Suprapubic skin (tissue), 4 donors: Measurements from ENCODE around the gene FKBP15. TPM values are rescaled to one million over a fixed set of nuclear protein-coding genes. Genes with fewer than 3 reads are reported as not detected.

Experiments used
- DNase-seq, 2 donors: peaks; one replicate each; pipeline ENCODE4 v3.0.0-alpha.2; 2019; ENCODE audit warnings: low spot score in 2 of 2
- H3K27ac ChIP-seq: fragments of 200-600 bp; sonication (generic); one replicate; pipeline ENCODE4 v1.5.1; 2019
- H3K27me3 ChIP-seq: fragments of 200-600 bp; sonication (generic); one replicate; pipeline ENCODE4 v1.5.1; 2019
- H3K36me3 ChIP-seq: fragments of 200-600 bp; sonication (generic); one replicate; pipeline ENCODE4 v1.5.1; 2019
- H3K4me1 ChIP-seq: fragments of 200-600 bp; sonication (generic); one replicate; pipeline ENCODE4 v1.5.1; 2019
- H3K4me3 ChIP-seq: fragments of 200-600 bp; sonication (generic); one replicate; pipeline ENCODE4 v1.5.1; 2019; ENCODE audit warnings: mild to moderate bottlenecking
- H3K9me3 ChIP-seq: fragments of 200-600 bp; sonication (generic); one replicate; pipeline ENCODE4 v1.5.1; 2019
- EP300 ChIP-seq: sonication (generic); formaldehyde crosslinking; IDR thresholded peaks from one replicate; pipeline ENCODE4 v1.6.1; 2017; ENCODE audit warnings: antibody characterized with exemption
- POLR2A ChIP-seq, 2 donors: fragments of 450-650 bp; IDR thresholded peaks; one replicate each; pipeline ENCODE4 v1.6.1; 2017; ENCODE audit warnings: antibody characterized with exemption in 2 of 2, mild to moderate bottlenecking in 2 of 2, moderate library complexity in 2 of 2
- POLR2AphosphoS5 ChIP-seq, 3 donors: sonication (generic); formaldehyde crosslinking; IDR thresholded peaks; one replicate each; pipeline ENCODE4 v1.6.1; 2017; ENCODE audit warnings: antibody characterized with exemption in 3 of 3
- WGBS: methylation state at CpG from one replicate; pipeline ENCODE4 v1.1.5; 2018; 5-methylcytosine and 5-hydroxymethylcytosine counted together
- total RNA-seq, 4 donors: library from RNA; depleted of rRNA; stranded (reverse); fragments of >200 nt; gene quantifications; one replicate each; pipeline ENCODE4 v1.1.0, GENCODE V29; 2016
- TF ChIP-seq, protein P1 (sequence below), 2 donors: fragments of 200-600 bp in 1 of 2; fragments of 450-650 bp in 1 of 2; sonication (generic) in 1 of 2; IDR thresholded peaks; one replicate each; pipeline ENCODE4 v1.5.1; 2016 to 2019; ENCODE audit warnings: antibody characterized with exemption in 2 of 2, mild to moderate bottlenecking in 1 of 2, moderate library complexity in 1 of 2

FKBP15 gene
- total RNA-seq, 4 donors from 2014 or later = 26.2 to 45.7 (median 30.5) TPM

- H3K36me3 ChIP-seq = no peaks in the 10 kb centered on the region
- WGBS = 4% methylated on average over 11 of the region's 11 CpGs
- no peaks in the 10 kb centered on the region for H3K9me3 ChIP-seq
- no peaks in the 10 kb centered on the region for H3K27me3 ChIP-seq
- DNase-seq = no peak
- H3K4me3 ChIP-seq = peak overlapping the region; percentile 81
- TF ChIP-seq EP300 (no peak), POLR2A (IDR thresholded peaks at IDR 0.05) (no peak), POLR2AphosphoS5 (IDR thresholded peaks at IDR 0.05) (no peak)
- TF ChIP-seq, protein P1, sequence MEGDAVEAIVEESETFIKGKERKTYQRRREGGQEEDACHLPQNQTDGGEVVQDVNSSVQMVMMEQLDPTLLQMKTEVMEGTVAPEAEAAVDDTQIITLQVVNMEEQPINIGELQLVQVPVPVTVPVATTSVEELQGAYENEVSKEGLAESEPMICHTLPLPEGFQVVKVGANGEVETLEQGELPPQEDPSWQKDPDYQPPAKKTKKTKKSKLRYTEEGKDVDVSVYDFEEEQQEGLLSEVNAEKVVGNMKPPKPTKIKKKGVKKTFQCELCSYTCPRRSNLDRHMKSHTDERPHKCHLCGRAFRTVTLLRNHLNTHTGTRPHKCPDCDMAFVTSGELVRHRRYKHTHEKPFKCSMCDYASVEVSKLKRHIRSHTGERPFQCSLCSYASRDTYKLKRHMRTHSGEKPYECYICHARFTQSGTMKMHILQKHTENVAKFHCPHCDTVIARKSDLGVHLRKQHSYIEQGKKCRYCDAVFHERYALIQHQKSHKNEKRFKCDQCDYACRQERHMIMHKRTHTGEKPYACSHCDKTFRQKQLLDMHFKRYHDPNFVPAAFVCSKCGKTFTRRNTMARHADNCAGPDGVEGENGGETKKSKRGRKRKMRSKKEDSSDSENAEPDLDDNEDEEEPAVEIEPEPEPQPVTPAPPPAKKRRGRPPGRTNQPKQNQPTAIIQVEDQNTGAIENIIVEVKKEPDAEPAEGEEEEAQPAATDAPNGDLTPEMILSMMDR (IDR thresholded peaks at IDR 0.05) = no peak
- peaks cover 32% of the 10 kb centered on the region for H3K4me1 ChIP-seq
- H3K27ac ChIP-seq = peak overlapping the region; percentile 81
Observed at GRCh38 chr9:113220467-113221002, 542 bp downstream of the FKBP15 start.

- TF ChIP-seq POLR2AphosphoS5 (IDR thresholded peaks at IDR 0.05) (no peak), POLR2A (IDR thresholded peaks at IDR 0.05) (no peak), EP300 (no peak)
- TF ChIP-seq, protein P1 (IDR thresholded peaks at IDR 0.05) = no peak
- no peak for DNase-seq
- WGBS = 8% methylated on average over 1 of the region's 1 CpG
- H3K27ac ChIP-seq = peak overlapping the region; percentile 81
- no peaks in the 10 kb centered on the region for H3K9me3 ChIP-seq
- H3K4me1 ChIP-seq = peaks cover 35% of the 10 kb centered on the region
- no peaks in the 10 kb centered on the region for H3K27me3 ChIP-seq
- no peaks in the 10 kb centered on the region for H3K36me3 ChIP-seq
- H3K4me3 ChIP-seq = peak overlapping the region; percentile 81
Observed at GRCh38 chr9:113219969-113220368, 1.1 kb downstream of the FKBP15 start.

DNA sequence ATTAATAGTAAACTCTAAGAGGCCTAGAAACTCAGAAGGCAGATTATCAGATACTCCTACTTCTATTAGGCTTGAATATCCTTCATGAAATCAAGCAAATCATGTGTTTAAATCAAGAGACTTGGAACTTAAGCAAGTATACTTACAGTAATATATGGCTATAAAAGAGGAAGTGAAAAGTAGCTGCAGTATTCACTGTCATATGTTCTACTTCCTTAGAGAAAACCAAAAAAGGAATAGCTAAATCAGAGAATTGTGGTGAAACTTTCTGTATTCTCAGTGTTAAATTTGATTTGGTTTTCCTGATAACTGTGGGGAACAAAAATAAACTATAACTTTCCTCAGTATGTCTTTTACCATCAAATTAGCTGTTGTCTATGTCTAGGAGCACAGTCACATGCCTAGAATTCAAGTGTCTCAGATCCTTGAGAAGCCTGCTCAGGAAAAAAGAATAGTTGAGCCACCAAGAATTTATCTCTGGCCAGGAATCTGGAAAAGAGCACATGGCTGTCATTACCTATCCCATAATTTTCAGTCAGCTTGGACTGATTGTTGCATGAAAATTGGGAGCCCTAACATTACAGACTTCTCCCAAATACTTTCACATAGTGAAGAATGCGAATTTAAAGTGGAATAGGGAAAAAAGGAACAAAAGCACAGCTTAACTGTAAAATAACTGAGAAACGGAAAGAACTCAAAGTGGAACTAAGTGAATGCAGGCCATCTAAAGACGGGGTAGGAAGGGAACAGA is 1.7 kb downstream of the FKBP15 start:
- peak overlapping the region; percentile 81 for H3K27ac ChIP-seq
- DNase-seq = no peak
- no peaks in the 10 kb centered on the region for H3K27me3 ChIP-seq
- no peaks in the 10 kb centered on the region for H3K9me3 ChIP-seq
- no peaks in the 10 kb centered on the region for H3K36me3 ChIP-seq
- peaks cover 40% of the 10 kb centered on the region for H3K4me1 ChIP-seq
- TF ChIP-seq, protein P1 (IDR thresholded peaks at IDR 0.05) = no peak
- peak overlapping the region; percentile 81 for H3K4me3 ChIP-seq
- 55% methylated on average over 3 of the region's 3 CpGs for WGBS

DNA sequence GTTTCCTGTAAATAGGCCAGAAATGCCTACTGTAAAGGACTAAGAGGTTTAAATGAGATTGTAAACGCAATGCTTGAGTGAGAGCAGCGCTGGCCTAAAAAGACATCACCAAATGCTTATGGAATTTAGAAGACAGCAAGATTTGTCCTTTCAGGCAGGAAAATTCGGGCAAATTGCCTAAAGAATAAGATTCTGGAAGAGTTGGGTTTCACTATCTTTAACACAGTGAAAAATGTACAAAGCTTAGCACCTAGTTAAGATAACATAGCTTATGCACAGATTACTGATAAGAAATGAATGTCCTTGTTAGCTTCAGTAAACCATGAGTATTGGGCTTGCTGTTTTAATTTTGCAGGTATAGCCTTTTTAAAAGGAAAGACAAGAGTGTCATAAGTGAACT is 4.7 kb downstream of the FKBP15 start:
- Histone ChIP-seq H3K4me3 (no peak overlapping the region), H3K27ac (no peak overlapping the region), H3K36me3 (no peaks in the 10 kb centered on the region), H3K9me3 (no peaks in the 10 kb centered on the region), H3K27me3 (no peaks in the 10 kb centered on the region), H3K4me1 (peaks cover 27% of the 10 kb centered on the region)
- TF ChIP-seq, protein P1 (IDR thresholded peaks at IDR 0.05) = no peak
- TF ChIP-seq EP300 (no peak), POLR2A (IDR thresholded peaks at IDR 0.05) (no peak), POLR2AphosphoS5 (IDR thresholded peaks at IDR 0.05) (no peak)
- WGBS = 91% methylated on average over 3 of the region's 3 CpGs
- DNase-seq = no peak

- peaks cover 13% of the 10 kb centered on the region for H3K36me3 ChIP-seq
- H3K27ac ChIP-seq = no peak overlapping the region
- WGBS = 62% methylated on average over 3 of the region's 3 CpGs
- TF ChIP-seq POLR2A (IDR thresholded peaks at IDR 0.05) = no peak
- TF ChIP-seq EP300 = no peak
- TF ChIP-seq, protein P1 (IDR thresholded peaks at IDR 0.05) = no peak
- TF ChIP-seq POLR2AphosphoS5 (IDR thresholded peaks at IDR 0.05) = no peak
- H3K27me3 ChIP-seq = no peaks in the 10 kb centered on the region
- no peak overlapping the region for H3K4me3 ChIP-seq
- no peaks in the 10 kb centered on the region for H3K9me3 ChIP-seq
- H3K4me1 ChIP-seq = peaks cover 23% of the 10 kb centered on the region
- no peak for DNase-seq
Observed at GRCh38 chr9:113215132-113215531, 5.9 kb downstream of the FKBP15 start.
